DOHH2 (cell line): ENCODE data around the gene TDRD10.

ENCODE experiments used
- H3F3A ChIP-seq: fragments of 200-600 bp; sonication (generic), shearing (Covaris generic); 2 replicates; pipeline ENCODE4 v1.6.0; 2016; ENCODE audit warnings: antibody characterized with exemption, mild to moderate bottlenecking; ENCODE audit not compliant: control insufficient read depth, insufficient read depth
- H3K27ac ChIP-seq: fragments of 200-600 bp; sonication (generic); 2 replicates; pipeline ENCODE4 v1.5.1; 2014; ENCODE audit warnings: low read depth, mild to moderate bottlenecking, low read length, moderate library complexity
- H3K27me3 ChIP-seq: fragments of 200-600 bp; sonication (generic); 2 replicates; pipeline ENCODE4 v1.6.1; 2014; ENCODE audit warnings: mild to moderate bottlenecking, low read length, mixed read lengths; ENCODE audit not compliant: control insufficient read depth
- H3K36me3 ChIP-seq: fragments of 200-600 bp; sonication (generic); 2 replicates; pipeline ENCODE4 v1.6.1; 2014; ENCODE audit warnings: mild to moderate bottlenecking, low read length, moderate library complexity, mixed read lengths; ENCODE audit not compliant: control insufficient read depth
- H3K4me1 ChIP-seq: fragments of 200-600 bp; sonication (generic); 2 replicates; pipeline ENCODE4 v1.6.1; 2014; ENCODE audit warnings: mild to moderate bottlenecking, low read length, mixed read lengths; ENCODE audit not compliant: control insufficient read depth
- H3K4me2 ChIP-seq: fragments of 200-600 bp; sonication (generic); 2 replicates; pipeline ENCODE4 v1.6.0; 2014; ENCODE audit warnings: mild to moderate bottlenecking, low read length, moderate library complexity
- H3K4me3 ChIP-seq: fragments of 200-600 bp; sonication (generic); 2 replicates; pipeline ENCODE4 v1.5.1; 2014; ENCODE audit warnings: mild to moderate bottlenecking, low read length, mixed read lengths
- H3K79me2 ChIP-seq: fragments of 200-600 bp; sonication (generic); 2 replicates; pipeline ENCODE4 v1.6.1; 2014; ENCODE audit warnings: mild to moderate bottlenecking, low read length, mixed read lengths; ENCODE audit not compliant: control insufficient read depth
- H3K9me2 ChIP-seq: fragments of 200-600 bp; sonication (generic); replicated peaks from 2 replicates; pipeline ENCODE4 v1.6.1; 2014; ENCODE audit warnings: mild to moderate bottlenecking, low read length, mixed read lengths; ENCODE audit not compliant: control insufficient read depth
- H3K9me3 ChIP-seq: fragments of 200-600 bp; sonication (generic); 2 replicates; pipeline ENCODE4 v1.6.1; 2014; ENCODE audit warnings: antibody characterized with exemption, low read length, mixed read lengths; ENCODE audit not compliant: control insufficient read depth, insufficient read depth
- H4K20me1 ChIP-seq: fragments of 200-600 bp; sonication (generic); 2 replicates; pipeline ENCODE4 v1.6.0; 2014; ENCODE audit warnings: low read depth, mild to moderate bottlenecking, antibody characterized with exemption, low read length, moderate library complexity; ENCODE audit not compliant: control insufficient read depth, insufficient read depth
- CTCF ChIP-seq: fragments of 200-600 bp; sonication (generic); IDR thresholded peaks from one replicate; pipeline ENCODE4 v1.5.1; 2014; ENCODE audit warnings: antibody characterized with exemption, mild to moderate bottlenecking, low read depth, low read length; ENCODE audit not compliant: poor library complexity, severe bottlenecking
- EZH2phosphoT487 ChIP-seq: fragments of 200-600 bp; sonication (generic); IDR thresholded peaks from 2 replicates; pipeline ENCODE4 v1.6.1; 2017; ENCODE audit warnings: borderline replicate concordance, mild to moderate bottlenecking, antibody characterized with exemption, low read length, moderate library complexity, mixed read lengths

Gene TDRD10

GRCh38 chr1:154581766-154582165 is 79.7 kb downstream of the TDRD10 start:
- Histone ChIP-seq H3F3A (0 out of 2 replicates have a peak, but pooled peaks cover 5% of the 10 kb centered on the region), H3K9me2 (no peaks in the 10 kb centered on the region), H3K4me2 (no peak overlapping the region), H3K27ac (no peak overlapping the region), H3K4me3 (no peak overlapping the region), H3K4me1 (peaks cover 57% of the 10 kb centered on the region), H3K9me3 (no peaks in the 10 kb centered on the region), H3K79me2 (no peaks in the 10 kb centered on the region), H3K36me3 (peaks cover 100% of the 10 kb centered on the region), H3K27me3 (no peaks in the 10 kb centered on the region), H4K20me1 (0 out of 2 replicates have a peak, but pooled peaks cover 3% of the 10 kb centered on the region)
- no peak for TF ChIP-seq EZH2phosphoT487
- TF ChIP-seq CTCF: no peak

GRCh38 chr1:154582885-154583284 is 80.9 kb downstream of the TDRD10 start:
- 0 out of 2 replicates have a peak, but pooled peaks cover 3% of the 10 kb centered on the region for H4K20me1 ChIP-seq
- H3K36me3 ChIP-seq: peaks cover 100% of the 10 kb centered on the region
- no peaks in the 10 kb centered on the region for H3K9me3 ChIP-seq
- no peak overlapping the region for H3K4me3 ChIP-seq
- TF ChIP-seq CTCF (no peak), EZH2phosphoT487 (no peak)
- H3K4me1 ChIP-seq: peaks cover 45% of the 10 kb centered on the region
- no peaks in the 10 kb centered on the region for H3K27me3 ChIP-seq
- H3K9me2 ChIP-seq: no peaks in the 10 kb centered on the region
- 0 out of 2 replicates have a peak, but pooled peaks cover 5% of the 10 kb centered on the region for H3F3A ChIP-seq
- no peak overlapping the region for H3K4me2 ChIP-seq
- no peaks in the 10 kb centered on the region for H3K79me2 ChIP-seq
- H3K27ac ChIP-seq: no peak overlapping the region

- peaks cover 100% of the 10 kb centered on the region for H3K36me3 ChIP-seq
- 0 out of 2 replicates have a peak, but pooled peaks cover 3% of the 10 kb centered on the region for H4K20me1 ChIP-seq
- peak overlapping the region; percentile 54 for H3K27ac ChIP-seq
- 0 out of 2 replicates have a peak, but pooled peaks cover 5% of the 10 kb centered on the region for H3F3A ChIP-seq
- no peaks in the 10 kb centered on the region for H3K9me3 ChIP-seq
- H3K79me2 ChIP-seq: no peaks in the 10 kb centered on the region
- no peaks in the 10 kb centered on the region for H3K9me2 ChIP-seq
- no peak for TF ChIP-seq CTCF
- no peak for TF ChIP-seq EZH2phosphoT487
- peaks cover 36% of the 10 kb centered on the region for H3K4me1 ChIP-seq
- no peak overlapping the region for H3K4me3 ChIP-seq
- H3K27me3 ChIP-seq: no peaks in the 10 kb centered on the region
- H3K4me2 ChIP-seq: no peak overlapping the region
Observed at GRCh38 chr1:154583773-154584172, 81.8 kb downstream of the TDRD10 start.
